ENCODE measurements around the gene MPPED2.

DNA sequence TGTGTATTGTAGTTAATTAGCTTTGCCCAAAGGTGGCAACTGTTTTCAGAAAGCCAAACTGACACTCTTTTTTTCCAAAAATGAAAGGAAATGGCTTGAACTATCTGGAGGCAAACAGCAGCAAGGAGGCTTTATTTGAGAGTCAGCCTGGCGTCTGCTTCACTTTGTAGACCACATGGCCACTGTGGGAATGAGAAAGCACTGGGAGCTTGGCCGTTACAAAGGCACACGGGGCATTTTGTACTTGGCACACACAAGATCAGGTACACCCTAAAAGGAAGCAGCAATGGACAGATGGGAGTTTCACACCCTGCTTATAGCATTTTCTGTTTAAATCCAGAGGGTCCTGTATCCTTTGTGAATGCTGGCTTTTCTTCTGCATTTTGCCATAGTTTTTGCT is 126.3 kb downstream of the MPPED2 start:
- TF ChIP-seq POLR2A (IDR thresholded peaks at IDR 0.05) (no peak), CTCF (IDR thresholded peaks at IDR 0.05) (no peak), EP300 (IDR thresholded peaks at IDR 0.05) (no peak), POLR2AphosphoS5 (IDR thresholded peaks at IDR 0.05) (no peak)
